Astrocyte (in vitro differentiated cells and primary cell): ENCODE measurements around the gene HPSE.

ENCODE experiments used
- CTCF ChIP-seq: IDR thresholded peaks from 2 replicates; pipeline ENCODE4 v1.5.1; 2011; ENCODE audit warnings: low read depth, mild to moderate bottlenecking, inconsistent platforms, low read length, moderate library complexity; ENCODE audit not compliant: insufficient read depth
- EZH2 ChIP-seq: IDR thresholded peaks from 2 replicates; pipeline ENCODE4 v1.6.1; 2012; ENCODE audit warnings: mild to moderate bottlenecking, low read length, inconsistent platforms; ENCODE audit not compliant: insufficient read depth

- TF ChIP-seq EZH2 (no peak), CTCF (no peak)
Measured at GRCh38 chr4:83371235-83371634, 36.6 kb upstream of the HPSE start.
